Lower leg skin (tissue), 4 donors: ENCODE data around the gene LNX1. TPM values are rescaled to one million over a fixed set of nuclear protein-coding genes. Genes with fewer than 3 reads are reported as not detected.

Experiments
- DNase-seq, 2 donors: peaks; one replicate each; pipeline ENCODE4 v3.0.0-alpha.2; 2019; ENCODE audit warnings: low spot score in 2 of 2
- H3K4me3 ChIP-seq: fragments of 200-600 bp; sonication (generic); 2 replicates; pipeline ENCODE4 v1.5.1; 2017; ENCODE audit warnings: mild to moderate bottlenecking, low read depth; ENCODE audit not compliant: poor library complexity, severe bottlenecking
- POLR2A ChIP-seq, 2 donors: fragments of 450-650 bp; IDR thresholded peaks; one replicate each; pipeline ENCODE4 v1.6.1; 2016 to 2017; ENCODE audit warnings: antibody characterized with exemption in 2 of 2, mild to moderate bottlenecking in 1 of 2, moderate library complexity in 1 of 2
- WGBS, 2 donors: methylation state at CpG; one replicate each; pipeline ENCODE4 v1.1.5; 2018; 5-methylcytosine and 5-hydroxymethylcytosine counted together
- intact Hi-C: fragments of 100-400 bp; cut with DNase I; formaldehyde crosslinking; loops from one replicate; pipeline ENCODE4 v1.15.0; 2023; ENCODE audit warnings: low total_unique reads
- total RNA-seq, 4 donors: library from RNA; depleted of rRNA; stranded (reverse); fragments of >200 nt; gene quantifications; one replicate each; pipeline ENCODE4 v1.1.0, GENCODE V29; 2016
- TF ChIP-seq, protein P1 (sequence below), 3 donors: fragments of 450-650 bp; IDR thresholded peaks; one replicate each; pipeline ENCODE4 v1.5.1; 2016; ENCODE audit warnings: antibody characterized with exemption in 3 of 3, mild to moderate bottlenecking in 3 of 3, moderate library complexity in 2 of 3

Gene LNX1
- total RNA-seq, 4 donors from 2014 or later, result 37.0 to 79.9 (median 49.5) TPM

- no peak for DNase-seq
- H3K4me3 ChIP-seq, result no peak overlapping the region
- WGBS, 2 donors, result 53 to 65% methylated on average over 3 of the region's 3 CpGs
- intact Hi-C loops, result no loop called here
- TF ChIP-seq POLR2A (IDR thresholded peaks at IDR 0.05), result no peak
- TF ChIP-seq, protein P1, sequence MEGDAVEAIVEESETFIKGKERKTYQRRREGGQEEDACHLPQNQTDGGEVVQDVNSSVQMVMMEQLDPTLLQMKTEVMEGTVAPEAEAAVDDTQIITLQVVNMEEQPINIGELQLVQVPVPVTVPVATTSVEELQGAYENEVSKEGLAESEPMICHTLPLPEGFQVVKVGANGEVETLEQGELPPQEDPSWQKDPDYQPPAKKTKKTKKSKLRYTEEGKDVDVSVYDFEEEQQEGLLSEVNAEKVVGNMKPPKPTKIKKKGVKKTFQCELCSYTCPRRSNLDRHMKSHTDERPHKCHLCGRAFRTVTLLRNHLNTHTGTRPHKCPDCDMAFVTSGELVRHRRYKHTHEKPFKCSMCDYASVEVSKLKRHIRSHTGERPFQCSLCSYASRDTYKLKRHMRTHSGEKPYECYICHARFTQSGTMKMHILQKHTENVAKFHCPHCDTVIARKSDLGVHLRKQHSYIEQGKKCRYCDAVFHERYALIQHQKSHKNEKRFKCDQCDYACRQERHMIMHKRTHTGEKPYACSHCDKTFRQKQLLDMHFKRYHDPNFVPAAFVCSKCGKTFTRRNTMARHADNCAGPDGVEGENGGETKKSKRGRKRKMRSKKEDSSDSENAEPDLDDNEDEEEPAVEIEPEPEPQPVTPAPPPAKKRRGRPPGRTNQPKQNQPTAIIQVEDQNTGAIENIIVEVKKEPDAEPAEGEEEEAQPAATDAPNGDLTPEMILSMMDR (IDR thresholded peaks at IDR 0.05), result no peak
These were observed 28.1 kb upstream of the LNX1 start for GRCh38 chr4:53619431-53619830.

GRCh38 chr4:53618321-53618720 is 27.0 kb upstream of the LNX1 start:
- DNase-seq, result no peak
- intact Hi-C loops, result no loop called here
- WGBS, 2 donors, result 69 to 79% methylated on average over 1 of the region's 1 CpG
- H3K4me3 ChIP-seq, result no peak overlapping the region
- TF ChIP-seq POLR2A (IDR thresholded peaks at IDR 0.05), result no peak
- TF ChIP-seq, protein P1 (IDR thresholded peaks at IDR 0.05), result no peak

GRCh38 chr4:53617101-53617680 is 25.9 kb upstream of the LNX1 start:
- no peak overlapping the region for H3K4me3 ChIP-seq
- intact Hi-C loops, result no loop called here
- DNase-seq, result no peak
- TF ChIP-seq POLR2A (IDR thresholded peaks at IDR 0.05), result no peak
- TF ChIP-seq, protein P1 (IDR thresholded peaks at IDR 0.05), result no peak

DNA sequence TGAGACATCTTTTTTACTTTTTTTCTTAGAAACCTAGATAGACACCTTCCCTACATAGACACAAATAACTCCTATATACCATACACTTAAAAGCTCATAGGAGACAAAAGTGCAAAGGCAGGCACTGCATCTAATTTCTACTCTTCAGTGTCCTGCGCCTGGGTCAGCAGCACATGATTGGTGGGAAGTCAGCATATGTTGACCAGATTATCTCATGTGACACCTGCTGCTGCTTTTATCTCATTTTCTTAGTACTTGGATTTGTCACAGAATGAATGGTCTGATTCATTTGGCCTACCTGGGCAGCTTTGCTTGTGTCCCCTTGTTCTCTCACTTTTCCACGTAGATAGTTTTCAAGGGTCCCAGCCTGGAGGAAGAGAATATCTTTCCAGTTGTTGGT is 24.9 kb upstream of the LNX1 start:
- intact Hi-C loops, result no loop called here
- no peak overlapping the region for H3K4me3 ChIP-seq
- DNase-seq, result no peak
- no peak for TF ChIP-seq POLR2A (IDR thresholded peaks at IDR 0.05)
- TF ChIP-seq, protein P1 (IDR thresholded peaks at IDR 0.05), result no peak
- WGBS, 2 donors, result 100% methylated on average over 2 of the region's 2 CpGs

- DNase-seq, result no peak
- 83 to 87% methylated on average over 3 of the region's 3 CpGs for WGBS, 2 donors
- no peak for TF ChIP-seq POLR2A (IDR thresholded peaks at IDR 0.05)
- TF ChIP-seq, protein P1 (IDR thresholded peaks at IDR 0.05), result no peak
- no peak overlapping the region for H3K4me3 ChIP-seq
- intact Hi-C loops, result loop anchor here (1.0 kb wide), 1 partner anchor 42 kb away; no protein-coding TSS in a partner anchor
These were observed 23.3 kb upstream of the LNX1 start for GRCh38 chr4:53614591-53614990.

DNA sequence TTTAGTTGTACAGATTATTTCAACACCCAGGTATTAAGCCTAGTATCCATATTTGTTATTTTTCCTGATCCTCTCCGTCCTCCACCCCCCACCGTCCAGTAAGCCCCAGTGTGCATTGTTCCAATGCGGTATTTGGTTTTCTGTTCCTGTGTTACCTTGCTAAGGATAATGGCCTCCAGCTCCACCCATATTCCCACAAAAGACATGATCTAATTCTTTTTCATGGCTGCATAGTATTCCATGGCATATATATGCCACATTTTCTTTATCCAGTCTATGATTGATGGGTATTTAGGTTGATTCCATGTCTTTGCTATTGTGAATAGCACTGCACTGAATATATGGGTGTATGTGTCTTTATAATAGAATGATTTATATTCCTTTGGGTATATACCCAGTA is 22.1 kb upstream of the LNX1 start:
- DNase-seq, result no peak
- 97 to 98% methylated on average over 3 of the region's 3 CpGs for WGBS, 2 donors
- H3K4me3 ChIP-seq, result no peak overlapping the region
- TF ChIP-seq, protein P1 (IDR thresholded peaks at IDR 0.05), result no peak
- no peak for TF ChIP-seq POLR2A (IDR thresholded peaks at IDR 0.05)
- intact Hi-C loops, result no loop called here
